Cardiac muscle cell (in vitro differentiated cells and primary cell): ENCODE measurements around the gene EIF2AK2. TPM values are rescaled to one million over a fixed set of nuclear protein-coding genes. Genes with fewer than 3 reads are reported as not detected.
A peak's percentile ranks its signal among the peaks of the same experiment; 100 is the strongest.

ENCODE experiments used
- DNase-seq, 2 donors: peaks; one replicate each; pipeline versions ENCODE4 v3.0.0 to v3.0.0-alpha.2; 2010 to 2017; ENCODE audit warnings: low read depth in 1 of 2, low spot score in 1 of 2
- H3K27ac ChIP-seq: fragments of 200-600 bp; sonication (generic); 2 replicates; pipeline ENCODE4 v1.5.1; 2016
- H3K27me3 ChIP-seq: fragments of 200-600 bp; sonication (generic); 2 replicates; pipeline ENCODE4 v1.6.0; 2016; ENCODE audit warnings: control low read depth
- H3K36me3 ChIP-seq: fragments of 200-600 bp; sonication (generic); 2 replicates; pipeline ENCODE4 v1.5.1; 2016; ENCODE audit warnings: control low read depth
- H3K4me1 ChIP-seq: fragments of 200-600 bp; sonication (generic); 2 replicates; pipeline ENCODE4 v1.8.1; 2017; ENCODE audit warnings: low read depth, mild to moderate bottlenecking, mixed run types
- H3K4me3 ChIP-seq: fragments of 200-600 bp; sonication (generic); 2 replicates; pipeline ENCODE4 v1.5.1; 2016; ENCODE audit warnings: mild to moderate bottlenecking
- H3K9me3 ChIP-seq: fragments of 200-600 bp; sonication (generic); 2 replicates; pipeline ENCODE4 v1.5.1; 2017; ENCODE audit warnings: low read depth, mild to moderate bottlenecking, control low read depth
- CTCF ChIP-seq: IDR thresholded peaks from 2 replicates; pipeline ENCODE4 v1.5.1; 2012; ENCODE audit warnings: low read depth, mild to moderate bottlenecking, low read length
- polyA plus RNA-seq: library from polyadenylated mRNA; unstranded; fragments of >200 nt; fragmentation: Nextera tagmentation; extraction: Ambion mirVana; gene quantifications from 2 replicates; pipeline ENCODE4 v1.2.1, GENCODE V29; 2016
- total RNA-seq: library from RNA; depleted of rRNA; stranded (reverse); fragments of >200 nt; gene quantifications from 2 replicates; pipeline ENCODE4 v1.2.3, GENCODE V29; 2016

The EIF2AK2 gene
- total and polyA plus RNA-seq, 2 experiments from 2014 or later: 12.3 to 12.5 TPM

GRCh38 chr2:37084797-37085196 is 72.0 kb downstream of the EIF2AK2 start:
- Histone ChIP-seq H3K36me3 (no peaks in the 10 kb centered on the region), H3K9me3 (no peaks in the 10 kb centered on the region), H3K27me3 (no peaks in the 10 kb centered on the region), H3K4me1 (peaks cover 15% of the 10 kb centered on the region), H3K27ac (no peak overlapping the region), H3K4me3 (peak overlapping the region; percentile 72)
- no peak for DNase-seq
- TF ChIP-seq CTCF: no peak

DNA sequence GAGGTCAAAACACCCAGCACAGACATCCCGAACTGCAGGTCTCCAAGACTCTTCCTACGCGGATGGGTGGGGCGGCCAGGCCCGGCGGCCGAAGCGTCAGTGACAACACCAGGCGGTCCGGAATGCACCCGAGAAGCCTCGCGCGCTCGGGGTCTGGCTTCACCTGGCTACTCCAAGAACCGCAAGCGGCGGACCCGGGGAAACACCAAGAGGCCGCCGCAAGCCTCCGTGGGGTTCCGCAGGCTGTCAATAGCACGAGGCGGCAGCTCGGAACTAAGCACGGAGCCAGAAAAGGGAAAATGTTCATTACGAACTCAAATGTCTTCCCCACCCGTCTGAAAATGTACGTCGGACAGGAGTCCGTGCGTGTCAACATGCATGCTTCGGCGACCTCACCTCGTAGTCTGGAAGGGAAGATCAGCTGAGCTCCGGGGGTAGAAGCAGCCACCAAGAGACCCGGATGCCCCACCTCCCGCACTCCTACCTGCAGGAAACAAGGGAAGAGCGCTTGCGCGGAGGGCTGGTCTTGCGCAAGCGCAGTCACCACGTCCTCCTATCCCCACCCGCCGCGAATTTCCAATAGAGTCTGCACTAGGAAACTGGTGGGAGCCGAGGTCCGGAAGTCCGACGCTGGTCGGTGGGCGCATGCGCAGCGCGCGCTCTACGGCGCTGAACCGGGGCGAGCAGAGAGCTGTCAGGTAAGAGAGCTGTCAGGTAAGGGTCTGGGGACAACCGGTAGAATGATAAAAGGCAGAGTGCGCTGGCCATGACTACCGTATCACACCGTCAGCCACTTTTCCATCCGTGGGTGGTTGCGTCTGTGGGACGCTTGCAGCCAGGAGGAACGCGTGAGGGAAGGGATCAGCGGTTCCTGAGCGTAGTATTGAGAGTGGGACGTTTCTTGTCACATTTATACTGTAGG is 72.6 kb downstream of the EIF2AK2 start, which contains the start of the genes GPATCH11 and HEATR5B:
TSS of gene GPATCH11 (plus strand) at position 646 of the 922 bp plus-strand sequence. CDS start 3,864 bp downstream, outside the sequence.
TSS of gene HEATR5B (minus strand) at position 500 of the 922 bp plus-strand sequence. CDS start 958 bp downstream, outside the sequence.
- DNase-seq: peak; percentile 97 to 98
- H3K36me3 ChIP-seq: no peaks in the 10 kb centered on the region
- H3K4me1 ChIP-seq: peaks cover 15% of the 10 kb centered on the region
- H3K9me3 ChIP-seq: no peaks in the 10 kb centered on the region
- H3K27ac ChIP-seq: peak within 1 kb of the TSS; percentile 79
- no peak for TF ChIP-seq CTCF
- H3K27me3 ChIP-seq: no peaks in the 10 kb centered on the region
- H3K4me3 ChIP-seq: peak within 1 kb of the TSS; percentile 72

GRCh38 chr2:37080689-37081088 is 76.1 kb downstream of the EIF2AK2 start:
- peaks cover 15% of the 10 kb centered on the region for H3K4me1 ChIP-seq
- H3K9me3 ChIP-seq: no peaks in the 10 kb centered on the region
- DNase-seq: no peak
- H3K27ac ChIP-seq: no peak overlapping the region
- no peak overlapping the region for H3K4me3 ChIP-seq
- peaks cover 19% of the 10 kb centered on the region for H3K36me3 ChIP-seq
- no peaks in the 10 kb centered on the region for H3K27me3 ChIP-seq
- TF ChIP-seq CTCF: no peak

DNA sequence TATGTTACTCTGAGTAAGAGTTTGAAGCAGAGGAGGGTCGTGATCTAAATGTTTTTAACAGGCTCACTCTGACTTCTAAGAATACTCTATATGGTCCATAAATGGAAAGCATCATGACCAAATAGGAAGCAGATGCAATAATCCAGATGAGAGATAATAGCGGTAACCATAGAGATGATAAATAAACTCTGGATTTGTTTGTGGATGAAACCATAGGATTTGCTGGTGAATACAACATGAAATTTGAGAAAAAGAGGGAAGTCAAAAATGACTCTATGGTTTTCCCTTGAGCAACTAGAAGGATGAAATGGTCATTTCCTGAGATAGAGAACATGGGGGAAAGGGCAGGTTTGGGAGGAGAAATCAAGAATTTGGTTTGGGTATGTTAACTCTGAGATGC is 76.5 kb downstream of the EIF2AK2 start:
- H3K27ac ChIP-seq: no peak overlapping the region
- H3K27me3 ChIP-seq: no peaks in the 10 kb centered on the region
- no peak for DNase-seq
- no peak overlapping the region for H3K4me3 ChIP-seq
- peaks cover 12% of the 10 kb centered on the region for H3K4me1 ChIP-seq
- TF ChIP-seq CTCF: no peak
- peaks cover 23% of the 10 kb centered on the region for H3K36me3 ChIP-seq
- H3K9me3 ChIP-seq: no peaks in the 10 kb centered on the region

- no peak for DNase-seq
- Histone ChIP-seq H3K4me1 (no peaks in the 10 kb centered on the region), H3K9me3 (no peaks in the 10 kb centered on the region), H3K27me3 (no peaks in the 10 kb centered on the region), H3K4me3 (no peak overlapping the region), H3K27ac (no peak overlapping the region), H3K36me3 (peaks cover 38% of the 10 kb centered on the region)
- TF ChIP-seq CTCF: no peak
Observed at GRCh38 chr2:37070931-37071330, 85.8 kb downstream of the EIF2AK2 start.
